ENCODE results near the gene DIAPH3. TPM values are rescaled to one million over a fixed set of nuclear protein-coding genes. Genes with fewer than 3 reads are reported as not detected.
A peak's percentile ranks its signal among the peaks of the same experiment; 100 is the strongest.

Gene DIAPH3
- total and polyA plus RNA-seq, 2 of the 4 experiments (the other 2 are of a cell fraction): 8.9 to 9.3 TPM

DNA sequence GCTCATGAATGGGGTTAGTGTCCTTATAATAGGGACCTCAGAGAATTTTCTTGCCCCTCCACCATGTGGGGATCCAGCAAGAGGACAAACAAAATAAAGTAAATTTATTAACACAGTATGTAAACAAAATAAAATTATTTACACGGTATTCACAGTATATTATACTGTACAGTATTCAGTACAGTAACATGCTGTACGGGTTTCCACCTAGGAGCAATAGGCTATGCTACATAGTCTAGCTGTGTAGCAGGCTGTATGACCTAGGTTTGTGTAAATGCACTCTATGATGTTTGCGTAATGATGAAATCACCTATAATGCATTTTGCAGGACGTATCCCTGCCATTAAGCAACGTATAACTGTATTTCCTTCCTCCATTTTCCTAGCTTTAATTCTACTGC lies 11.8 kb upstream of the DIAPH3 start:
- Histone ChIP-seq H2AFZ (replicated peaks; ENCODE audit: low read length, poor library complexity) (no peak overlapping the region), H3K56ac (ENCODE audit: extremely low read depth, insufficient read depth, low read length) (no peak overlapping the region), H2BK15ac (ENCODE audit: low read depth, low read length) (no peak overlapping the region), H2AK9ac (replicated peaks; ENCODE audit: low read depth, low read length, poor library complexity) (no peak overlapping the region), H4K91ac (ENCODE audit: insufficient read depth, low read depth, low read length) (no peak overlapping the region), H3K4me2 (ENCODE audit: low read depth, low read length) (no peak overlapping the region), H3K14ac (replicated peaks; ENCODE audit: low read depth, low read length) (no peak overlapping the region), H3K4ac (ENCODE audit: low read depth, low read length) (no peak overlapping the region), H2BK20ac (ENCODE audit: low read depth, low read length) (no peak overlapping the region), H4K8ac (ENCODE audit: low read depth in 2 of 2, low read length in 2 of 2) (no peak overlapping the region), H2BK5ac (ENCODE audit: low read depth, low read length, poor library complexity, severe bottlenecking) (no peak overlapping the region), H3K4me1 (ENCODE audit: control insufficient read depth, insufficient read depth, low read length) (no peaks in the 10 kb centered on the region), H3K4me3 (ENCODE audit: insufficient read depth, low read depth, low read length) (no peak overlapping the region), H4K20me1 (ENCODE audit: insufficient read depth, low read length) (no peaks in the 10 kb centered on the region), H3K9ac (ENCODE audit: low read depth, low read length) (no peak overlapping the region), H3K79me1 (ENCODE audit: low read depth in 1 of 2, low read length in 2 of 2) (no peaks in the 10 kb centered on the region), H3K9me1 (ENCODE audit: insufficient read depth, low read length) (no peaks in the 10 kb centered on the region), H2BK120ac (ENCODE audit: low read depth, low read length) (no peak overlapping the region), H3K23ac (ENCODE audit: low read depth, low read length) (no peak overlapping the region), H3K9me3 (ENCODE audit: control insufficient read depth, insufficient read depth, low read length) (no peaks in the 10 kb centered on the region), H4K5ac (ENCODE audit: low read depth, low read length) (no peak overlapping the region), H3K18ac (ENCODE audit: low read depth, low read length) (no peak overlapping the region), H3K36me3 (ENCODE audit: control insufficient read depth, insufficient read depth, low read length) (no peaks in the 10 kb centered on the region), H2AK5ac (ENCODE audit: low read depth, low read length) (no peak overlapping the region), H3K27ac (ENCODE audit: insufficient read depth, low read length) (no peak overlapping the region), H3K27me3 (ENCODE audit: control insufficient read depth, insufficient read depth, low read length) (0 out of 2 replicates have a peak, but pooled peaks cover 2% of the 10 kb centered on the region)
- CTCF ChIA-PET: no interaction called here
- ATAC-seq (ENCODE audit: low read depth) (no peak), DNase-seq (no peak)
- 78% methylated on average over 2 of the region's 5 CpGs; no CpG with 5 or more reads in 1 of the 2 experiments for WGBS, 2 experiments (ENCODE audit: extremely low coverage in 2 of 2, insufficient read length in 1 of 2)
- in situ Hi-C loops (cut with MboI; ENCODE audit: low sequenced_read_pairs) (no loop called here), dilution Hi-C loops (cut with HindIII; ENCODE audit: low sequenced_read_pairs, unreplicated experiment) (no loop called here), intact Hi-C loops (cut with micrococcal nuclease) (no loop called here)
- TF ChIP-seq CEBPB (IDR thresholded peaks at IDR 0.05; ENCODE audit: low read depth, low read length) (peak; percentile 16; the same call in 1 of the 2 replicates), RFX5 (IDR thresholded peaks at IDR 0.05; ENCODE audit: low read depth, low read length) (no peak)
- POLR2A ChIA-PET (ENCODE audit: unreplicated experiment): no interaction called here
- no TSS peak for BruUV-seq (replicated peaks)
